Endothelial cell of umbilical vein (primary cell): ENCODE data around the gene MED13. TPM values are rescaled to one million over a fixed set of nuclear protein-coding genes. Genes with fewer than 3 reads are reported as not detected.

Experiments
- BruUV-seq: library from RNA; stranded (reverse); fragments of 400-500 nt; replicated peaks from 2 replicates; lab custom pipeline; 2021; lab: Mats Ljungman, UMichigan
- CTCF ChIA-PET: fragments of 300-600, 350-600 bp; sonication (Branson Sonifier 250); formaldehyde crosslinking; loops from one replicate; lab custom pipeline; 2021; ENCODE audit warnings: antibody characterized with exemption, inconsistent platforms; lab: Charles Lee
- POLR2A ChIA-PET: fragments of 300-600, 350-600 bp; sonication (Branson Sonifier 250); formaldehyde crosslinking; loops from one replicate; lab custom pipeline; 2021; ENCODE audit warnings: antibody characterized with exemption, inconsistent platforms; lab: Charles Lee
- DNase-seq: peaks from one replicate; pipeline ENCODE4 v3.0.0-alpha.2; 2011; ENCODE audit warnings: low read depth, low spot score
- FAIRE-seq: peaks from 2 replicates; lab custom pipeline; 2011; peaks lifted over from hg19 to GRCh38; lab: Jason Lieb, UNC
- H2AFZ ChIP-seq: 2 replicates; pipeline ENCODE4 v1.6.0; 2012; ENCODE audit warnings: low read depth, low read length, control low read depth, inconsistent platforms
- H3K27ac ChIP-seq: 2 replicates; pipeline ENCODE4 v1.5.1; 2011; ENCODE audit warnings: low read depth, mild to moderate bottlenecking, control low read depth, low read length, moderate library complexity; ENCODE audit not compliant: insufficient read depth
- H3K27me3 ChIP-seq, 2 experiments: 2 replicates each; pipeline versions ENCODE4 v1.6.0 to v1.6.1; 2011; ENCODE audit warnings: low read length in 2 of 2, mixed read lengths in 1 of 2; ENCODE audit not compliant: control insufficient read depth in 2 of 2, insufficient read depth in 2 of 2
- H3K36me3 ChIP-seq, 2 experiments: 2 replicates in 1 of 2; 3 replicates in 1 of 2; pipeline ENCODE4 v1.5.1; 2011; ENCODE audit warnings: low read length in 2 of 2, mild to moderate bottlenecking in 1 of 2, moderate library complexity in 1 of 2; ENCODE audit not compliant: control insufficient read depth in 2 of 2, insufficient read depth in 2 of 2; ENCODE audit errors: extremely low read depth in 1 of 2
- H3K4me1 ChIP-seq: 3 replicates; pipeline ENCODE4 v1.5.1; 2011; ENCODE audit warnings: mild to moderate bottlenecking, low read length; ENCODE audit not compliant: control insufficient read depth, insufficient read depth; ENCODE audit errors: extremely low read depth
- H3K4me2 ChIP-seq: 2 replicates; pipeline ENCODE4 v1.6.1; 2011; ENCODE audit warnings: low read length, control low read depth, mixed read lengths; ENCODE audit not compliant: insufficient read depth
- H3K4me3 ChIP-seq, 3 experiments: fragments of 200-600 bp in 1 of 3; sonication (generic), shearing (Covaris generic) in 1 of 3; replicated peaks in 1 of 3; 2 replicates each; pipeline ENCODE4 v1.5.1; 2011 to 2016; ENCODE audit warnings: control low read depth in 3 of 3, low read length in 3 of 3, mild to moderate bottlenecking in 2 of 3, inconsistent platforms in 1 of 3, low read depth in 1 of 3, moderate library complexity in 1 of 3; ENCODE audit not compliant: insufficient read depth in 1 of 3
- H3K79me2 ChIP-seq: 2 replicates; pipeline ENCODE4 v1.6.0; 2012; ENCODE audit warnings: low read length, inconsistent platforms; ENCODE audit not compliant: control insufficient read depth, insufficient read depth
- H3K9ac ChIP-seq: replicated peaks from 2 replicates; pipeline ENCODE3; 2011; ENCODE audit warnings: low read length, control low read depth; ENCODE audit not compliant: insufficient read depth; ENCODE audit errors: extremely low read depth
- H3K9me1 ChIP-seq: replicated peaks from 3 replicates; pipeline ENCODE4 v1.6.0; 2011; ENCODE audit warnings: mild to moderate bottlenecking, low read length; ENCODE audit not compliant: control insufficient read depth, insufficient read depth; ENCODE audit errors: extremely low read depth
- H3K9me3 ChIP-seq: replicated peaks from 2 replicates; pipeline ENCODE4 v1.5.1; 2012; ENCODE audit warnings: low read length, inconsistent platforms; ENCODE audit not compliant: control insufficient read depth, insufficient read depth
- H4K20me1 ChIP-seq: replicated peaks from 2 replicates; pipeline ENCODE3; 2011; ENCODE audit warnings: mild to moderate bottlenecking, low read length; ENCODE audit not compliant: control insufficient read depth, insufficient read depth; ENCODE audit errors: extremely low read depth
- EZH2 ChIP-seq: IDR thresholded peaks from 2 replicates; pipeline ENCODE4 v1.6.1; 2012; ENCODE audit warnings: borderline replicate concordance, low read depth, mild to moderate bottlenecking, moderate library complexity, low read length, inconsistent platforms; ENCODE audit not compliant: severe bottlenecking
- FOS ChIP-seq: IDR thresholded peaks from 2 replicates; pipeline ENCODE4 v1.6.1; 2011; ENCODE audit warnings: mild to moderate bottlenecking, low read length, moderate library complexity, borderline replicate concordance; ENCODE audit not compliant: insufficient read depth
- GATA2 ChIP-seq: IDR thresholded peaks from 2 replicates; pipeline ENCODE4 v1.7.0; 2011; ENCODE audit warnings: low read depth, mild to moderate bottlenecking, moderate library complexity, mixed read lengths, low read length; ENCODE audit not compliant: insufficient read length, insufficient read depth
- JUN ChIP-seq: IDR thresholded peaks from 2 replicates; pipeline ENCODE4 v1.6.1; 2011; ENCODE audit warnings: borderline replicate concordance, low read depth; ENCODE audit not compliant: insufficient read length, insufficient read depth
- MAX ChIP-seq: IDR thresholded peaks from 2 replicates; pipeline ENCODE4 v1.6.1; 2011; ENCODE audit not compliant: insufficient read depth, insufficient read length
- MYC ChIP-seq: IDR thresholded peaks from one replicate; pipeline ENCODE4 v1.6.1; 2011; ENCODE audit warnings: mild to moderate bottlenecking, low read depth, low read length
- POLR2A ChIP-seq: IDR thresholded peaks from 2 replicates; pipeline ENCODE4 v1.6.1; 2012; ENCODE audit warnings: low read depth, mild to moderate bottlenecking, control low read depth, low read length
- POLR2AphosphoS5 ChIP-seq: IDR thresholded peaks from 2 replicates; pipeline ENCODE4 v1.6.1; 2012; ENCODE audit warnings: low read depth, mild to moderate bottlenecking, control low read depth, low read length, moderate library complexity; ENCODE audit not compliant: insufficient read depth
- dilution Hi-C: fragments of 300-500 bp; cut with MboI; formaldehyde crosslinking; loops from one replicate; pipeline ENCODE4 v1.15.0; 2019; ENCODE audit warnings: low sequenced_read_pairs; ENCODE audit not compliant: extremely low pct_ligation_motif_present
- intact Hi-C: fragments of 100-400 bp; cut with micrococcal nuclease; formaldehyde crosslinking; loops from one replicate; pipeline ENCODE4 v1.10.0; 2022
- polyA plus RNA-seq, 4 experiments: library from polyadenylated mRNA; depleted of rRNA in 3 of 4; stranded (reverse) in 3 of 4; unstranded in 1 of 4; fragments of >200 nt; gene quantifications; 2 replicates each; pipeline versions ENCODE4 v1.2.1 to v1.2.3, GENCODE V29; 2011 to 2012; ENCODE audit warnings: missing spikeins in 1 of 4
- total RNA-seq: library from RNA; stranded (reverse); gene quantifications from 2 replicates; pipeline ENCODE4 v1.2.3, GENCODE V29; 2021
- TF ChIP-seq, protein P1 (sequence below), 2 donors: IDR thresholded peaks; 1 replicate in 1 of 2; 2 replicates in 1 of 2; pipeline ENCODE4 v1.5.1; 2011; ENCODE audit warnings: low read length in 2 of 2, mild to moderate bottlenecking in 2 of 2, moderate library complexity in 2 of 2, control low read depth in 1 of 2, inconsistent platforms in 1 of 2, low read depth in 1 of 2; ENCODE audit not compliant: insufficient read depth in 1 of 2; ENCODE audit errors: extremely low read depth in 1 of 2

The MED13 gene
- total and polyA plus RNA-seq, 2 donors (not counting 3 experiments of a cell fraction or from before 2014, with no cell fraction given), result 11.6 to 49.6 TPM

GRCh38 chr17:62008294-62008693 lies 56.8 kb downstream of the MED13 start:
- intact Hi-C loops (no loop called here), dilution Hi-C loops (no loop called here)
- DNase-seq (no peak), FAIRE-seq (no peak)
- H3K27me3 ChIP-seq, result no peaks in the 10 kb centered on the region
- H3K9me1 ChIP-seq, result no peaks in the 10 kb centered on the region
- ChIA-PET CTCF (interaction anchor here (1.7 kb wide), 1 partner anchor 45 kb away, joined by 3 read pairs; no protein-coding TSS in a partner anchor), POLR2A (interaction anchor here (0.6 kb wide), 1 partner anchor 57 kb away, joined by 4 read pairs; no protein-coding TSS in a partner anchor)
- H2AFZ ChIP-seq, result no peak overlapping the region
- no peaks in the 10 kb centered on the region for H4K20me1 ChIP-seq
- H3K79me2 ChIP-seq, result peaks cover 29% of the 10 kb centered on the region
- no peak overlapping the region for H3K27ac ChIP-seq
- TF ChIP-seq POLR2AphosphoS5, result no peak
- no peak for TF ChIP-seq JUN
- no peak for TF ChIP-seq FOS
- no peak for TF ChIP-seq EZH2
- no peak for TF ChIP-seq POLR2A
- no peak for TF ChIP-seq MAX
- TF ChIP-seq, protein P1, sequence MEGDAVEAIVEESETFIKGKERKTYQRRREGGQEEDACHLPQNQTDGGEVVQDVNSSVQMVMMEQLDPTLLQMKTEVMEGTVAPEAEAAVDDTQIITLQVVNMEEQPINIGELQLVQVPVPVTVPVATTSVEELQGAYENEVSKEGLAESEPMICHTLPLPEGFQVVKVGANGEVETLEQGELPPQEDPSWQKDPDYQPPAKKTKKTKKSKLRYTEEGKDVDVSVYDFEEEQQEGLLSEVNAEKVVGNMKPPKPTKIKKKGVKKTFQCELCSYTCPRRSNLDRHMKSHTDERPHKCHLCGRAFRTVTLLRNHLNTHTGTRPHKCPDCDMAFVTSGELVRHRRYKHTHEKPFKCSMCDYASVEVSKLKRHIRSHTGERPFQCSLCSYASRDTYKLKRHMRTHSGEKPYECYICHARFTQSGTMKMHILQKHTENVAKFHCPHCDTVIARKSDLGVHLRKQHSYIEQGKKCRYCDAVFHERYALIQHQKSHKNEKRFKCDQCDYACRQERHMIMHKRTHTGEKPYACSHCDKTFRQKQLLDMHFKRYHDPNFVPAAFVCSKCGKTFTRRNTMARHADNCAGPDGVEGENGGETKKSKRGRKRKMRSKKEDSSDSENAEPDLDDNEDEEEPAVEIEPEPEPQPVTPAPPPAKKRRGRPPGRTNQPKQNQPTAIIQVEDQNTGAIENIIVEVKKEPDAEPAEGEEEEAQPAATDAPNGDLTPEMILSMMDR (IDR thresholded peaks at IDR 0.05; ENCODE audit: extremely low read depth in 1 of 2, insufficient read depth in 1 of 2, low read depth in 1 of 2, low read length in 2 of 2), result no peak
- TF ChIP-seq GATA2, result no peak
- no peak for TF ChIP-seq MYC
- peaks cover 5 to 7% of the 10 kb centered on the region in 2 experiments for H3K36me3 ChIP-seq
- H3K4me2 ChIP-seq, result no peak overlapping the region
- no peaks in the 10 kb centered on the region for H3K4me1 ChIP-seq
- H3K9me3 ChIP-seq, result no peaks in the 10 kb centered on the region
- no peak overlapping the region for H3K9ac ChIP-seq
- no TSS peak for BruUV-seq
- no peak overlapping the region for H3K4me3 ChIP-seq
